Stimulated activated naive CD8-positive, alpha-beta T cell treated with anti-CD3 and anti-CD28 coated beads, Interleukin-15, Interleukin-2, amounts not matched to agents 100 U/mL and 50 U/mL, for 24 hours (primary cell): ENCODE data around the gene HNRNPUL1.
"Not testable (repeated sequence)": the region's sequence is repeated elsewhere in the genome, so short reads cannot be mapped to it uniquely, and the experiment has no call there.

Source experiments
- ATAC-seq: fragments of 150-1000 bp; cut with Tn5 transposase; one replicate; pipeline ENCODE4 v1.10.0; 2021
- DNase-seq: peaks from one replicate; pipeline ENCODE4 v3.0.0; 2021

Gene HNRNPUL1

DNA sequence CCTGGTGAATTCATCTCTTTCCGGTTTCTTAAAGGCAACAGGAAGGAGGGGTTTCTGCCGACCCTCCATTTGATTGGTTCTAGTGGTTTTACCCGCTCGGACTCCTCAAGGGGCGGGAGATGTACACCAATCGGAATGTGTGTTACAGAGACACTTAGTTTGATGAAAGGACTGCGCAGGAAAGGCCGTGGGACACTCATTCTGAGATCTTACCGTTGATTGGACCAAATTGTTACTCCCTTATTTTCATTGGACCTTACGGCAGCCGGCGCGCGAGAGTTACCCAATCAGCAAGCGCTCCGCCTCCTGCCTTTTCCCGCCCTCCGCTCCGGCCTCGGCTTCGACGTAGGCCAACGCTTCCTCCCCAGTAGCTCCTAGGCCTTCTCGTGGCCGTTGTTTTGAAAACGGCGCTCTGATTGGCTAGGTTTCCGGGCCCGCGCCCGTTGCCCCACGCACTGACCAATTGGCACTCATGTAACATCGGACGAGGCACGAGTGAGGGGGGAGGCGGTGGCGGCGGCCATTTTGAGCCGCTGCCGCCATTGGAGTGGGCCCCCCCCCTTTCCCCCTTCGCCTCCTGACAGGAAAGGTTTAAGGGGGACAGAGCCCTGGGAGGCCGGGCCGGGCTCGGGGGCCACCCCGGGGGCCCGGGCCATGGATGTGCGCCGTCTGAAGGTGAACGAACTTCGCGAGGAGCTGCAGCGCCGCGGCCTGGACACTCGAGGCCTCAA, at the start of gene HNRNPUL1:
HNRNPUL1 (plus strand) TSS at position 523 of the 731 bp plus-strand sequence; CDS start at position 655, 132 bp downstream.
- ATAC-seq (peak; percentile 75), DNase-seq (peak; percentile 99)

DNA sequence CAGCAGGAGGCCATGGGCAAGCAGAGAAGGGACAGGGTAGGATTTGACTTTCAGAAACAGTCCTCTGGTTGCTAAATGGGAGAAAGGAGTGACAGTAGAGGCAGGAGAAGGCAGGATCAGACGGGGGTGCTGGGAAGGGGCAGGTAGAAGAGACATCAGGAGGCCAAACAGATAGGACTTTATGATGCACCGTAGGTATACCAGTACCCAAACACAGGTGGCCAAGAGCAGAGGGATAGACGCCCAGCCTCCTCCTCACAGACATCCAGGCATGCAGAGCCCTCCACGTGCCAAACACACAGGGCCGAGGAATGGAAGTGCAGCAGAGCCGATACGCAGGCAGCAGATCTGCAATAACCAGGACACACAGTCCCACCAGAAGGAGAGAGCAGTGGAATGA, 46.4 kb upstream of the HNRNPUL1 start:
- DNase-seq: no peak

DNA sequence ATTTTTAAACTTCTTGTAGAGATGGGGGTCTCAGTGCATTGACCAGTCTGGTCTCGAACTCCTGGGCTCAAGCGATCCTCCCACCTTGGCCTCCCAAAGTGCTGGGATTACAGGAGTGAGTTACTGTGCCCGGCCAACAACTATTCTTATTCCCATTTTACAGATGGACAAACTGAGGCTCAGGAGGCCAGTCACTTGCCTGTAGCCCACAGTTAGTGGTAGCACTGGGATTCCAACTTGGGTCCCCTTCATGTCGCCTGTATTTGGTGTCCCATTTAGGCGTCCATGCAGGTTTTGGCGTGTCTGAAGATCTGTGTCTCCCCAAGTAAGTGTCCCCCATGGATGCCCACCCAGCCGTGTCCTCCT, 45.9 kb upstream of the HNRNPUL1 start:
- no peak for ATAC-seq

More for the DNA sequence above, 46.4 kb upstream of the HNRNPUL1 start:
- ATAC-seq: no peak

DNA sequence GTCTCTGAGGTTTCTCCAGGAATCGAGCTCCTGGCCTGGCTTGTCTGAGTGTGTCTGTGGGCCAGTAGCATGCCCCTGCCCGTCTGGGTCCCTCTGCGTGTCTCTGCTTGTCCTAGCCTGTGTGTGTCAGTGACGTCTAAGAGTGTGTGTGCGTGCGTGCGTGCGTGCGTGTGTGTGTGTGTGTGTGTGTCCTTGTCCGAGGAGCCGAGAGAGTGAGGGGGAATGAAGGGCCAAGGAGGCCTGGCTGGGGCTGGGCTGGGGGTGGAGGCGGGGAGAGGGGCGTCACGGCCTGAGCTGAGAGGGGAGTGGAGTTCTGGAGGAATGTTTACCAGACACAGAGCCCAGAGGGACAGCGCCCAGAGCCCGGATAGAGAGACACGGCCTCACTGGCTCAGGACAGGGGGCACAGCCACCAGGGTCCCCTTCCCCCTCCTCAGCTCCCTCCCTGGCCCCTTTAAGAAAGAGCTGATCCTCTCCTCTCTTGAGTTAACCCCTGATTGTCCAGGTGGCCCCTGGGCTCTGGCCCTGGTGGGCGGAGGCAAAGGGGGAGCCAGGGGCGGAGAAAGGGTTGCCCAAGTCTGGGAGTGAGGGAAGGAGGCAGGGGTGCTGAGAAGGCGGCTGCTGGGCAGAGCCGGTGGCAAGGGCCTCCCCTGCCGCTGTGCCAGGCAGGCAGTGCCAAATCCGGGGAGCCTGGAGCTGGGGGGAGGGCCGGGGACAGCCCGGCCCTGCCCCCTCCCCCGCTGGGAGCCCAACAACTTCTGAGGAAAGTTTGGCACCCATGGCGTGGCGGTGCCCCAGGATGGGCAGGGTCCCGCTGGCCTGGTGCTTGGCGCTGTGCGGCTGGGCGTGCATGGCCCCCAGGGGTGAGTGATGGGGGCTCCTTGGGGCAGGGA, 45.3 kb upstream of the HNRNPUL1 start, which contains the start of gene AXL:
AXL (plus strand) TSS at position 609 of the 893 bp plus-strand sequence; CDS start at position 779, 170 bp downstream.
- no peak for DNase-seq
- no peak for ATAC-seq

More for the DNA sequence above, 45.9 kb upstream of the HNRNPUL1 start:
- no peak for DNase-seq

DNA sequence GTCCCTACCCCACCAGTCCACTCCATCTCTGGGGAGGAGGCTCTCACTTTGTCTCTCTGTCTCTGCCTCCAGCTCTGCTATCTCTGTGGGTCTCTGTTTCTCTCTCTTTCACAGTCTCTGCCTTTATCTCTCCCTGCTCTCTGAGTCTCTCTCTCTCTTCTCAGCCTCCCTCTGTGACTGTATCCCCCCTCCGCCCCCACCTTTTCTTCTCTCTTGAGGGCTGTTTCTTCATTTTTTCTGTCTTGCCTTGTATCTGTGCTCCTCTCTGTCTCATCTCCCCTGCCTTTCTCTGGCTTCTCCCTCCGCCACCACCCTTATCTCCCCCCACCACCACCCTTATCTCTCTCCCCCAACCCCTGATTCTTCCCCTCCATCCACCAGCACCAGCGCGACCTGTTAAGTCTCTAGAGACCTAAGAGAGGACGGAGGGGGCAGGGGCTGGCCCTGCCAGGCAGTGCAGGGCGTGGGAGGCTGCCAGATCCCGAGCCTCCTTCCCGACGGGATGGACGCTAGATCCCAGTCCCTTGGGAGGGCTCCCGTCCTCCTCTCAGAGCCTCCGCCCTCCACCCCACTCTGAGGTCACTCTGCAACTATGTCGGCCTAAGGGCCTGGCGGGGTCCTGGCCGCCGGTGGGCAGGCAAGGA, 44.1 kb upstream of the HNRNPUL1 start:
- ATAC-seq (no peak), DNase-seq (no peak)

DNA sequence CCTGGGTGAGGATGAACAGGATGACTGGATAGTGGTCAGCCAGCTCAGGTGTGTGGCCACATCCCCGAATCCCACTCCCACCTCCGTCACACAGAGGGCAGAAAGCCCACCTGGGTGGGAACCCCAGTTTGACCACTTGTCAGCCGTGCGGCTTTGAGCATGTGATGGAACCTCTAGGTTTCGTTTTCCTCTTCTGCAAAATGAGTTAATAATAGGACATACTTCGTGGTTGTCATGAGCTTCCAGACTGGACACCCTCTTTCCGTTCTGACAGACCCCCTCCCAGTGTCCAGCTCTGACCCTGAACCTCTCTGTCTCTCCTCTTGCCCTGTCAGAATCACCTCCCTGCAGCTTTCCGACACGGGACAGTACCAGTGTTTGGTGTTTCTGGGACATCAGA, 43.4 kb upstream of the HNRNPUL1 start:
- DNase-seq (no peak), ATAC-seq (no peak)

DNA sequence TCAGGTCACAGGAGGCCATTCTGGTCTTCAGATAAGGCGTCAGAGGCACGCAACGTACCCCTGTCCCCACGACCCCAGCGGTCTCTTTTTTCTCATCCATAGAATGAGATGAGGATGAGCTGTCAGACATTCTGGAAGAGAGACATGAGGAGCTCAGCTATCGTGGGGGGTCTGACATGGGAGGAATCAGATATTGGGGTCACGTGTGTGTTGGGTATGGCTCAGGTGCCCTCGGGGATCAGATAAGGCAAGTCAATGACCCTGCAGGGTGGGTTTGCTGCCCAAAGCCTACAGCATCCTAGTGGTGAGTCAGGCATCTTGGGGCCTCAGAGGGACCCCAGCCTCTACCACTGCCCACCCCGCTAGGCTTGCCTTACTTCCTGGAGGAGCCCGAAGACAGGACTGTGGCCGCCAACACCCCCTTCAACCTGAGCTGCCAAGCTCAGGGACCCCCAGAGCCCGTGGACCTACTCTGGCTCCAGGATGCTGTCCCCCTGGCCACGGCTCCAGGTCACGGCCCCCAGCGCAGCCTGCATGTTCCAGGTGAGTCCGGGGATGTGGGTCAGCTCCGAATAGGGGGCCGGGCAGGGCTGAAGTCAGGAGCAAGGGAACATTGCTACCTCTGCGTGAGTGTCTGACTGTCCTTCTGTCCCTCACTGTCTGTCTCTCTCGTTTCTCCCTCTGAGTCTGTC, 42.5 kb upstream of the HNRNPUL1 start:
- ATAC-seq (no peak), DNase-seq (no peak)

DNA sequence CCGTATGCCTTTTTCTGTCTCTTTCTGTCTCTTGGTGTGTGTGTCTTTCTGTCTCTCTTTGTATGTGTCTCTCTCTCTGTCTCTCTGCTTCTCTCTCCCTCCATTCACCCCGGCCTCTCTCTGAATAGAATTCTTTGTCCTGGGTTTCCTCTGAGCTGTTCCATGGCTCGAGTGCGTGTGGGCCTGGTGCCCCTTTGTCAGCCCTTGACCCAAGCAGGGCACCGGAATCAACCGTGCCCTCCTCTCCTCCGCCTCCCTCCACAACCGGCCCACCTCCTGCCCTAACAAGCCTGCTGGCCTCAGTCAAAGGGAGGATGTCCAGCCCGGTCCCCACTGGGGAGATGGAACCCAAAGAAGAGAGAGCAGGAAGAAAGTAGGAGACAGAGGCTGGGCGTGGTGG, 41.9 kb upstream of the HNRNPUL1 start:
- no peak for DNase-seq

DNA sequence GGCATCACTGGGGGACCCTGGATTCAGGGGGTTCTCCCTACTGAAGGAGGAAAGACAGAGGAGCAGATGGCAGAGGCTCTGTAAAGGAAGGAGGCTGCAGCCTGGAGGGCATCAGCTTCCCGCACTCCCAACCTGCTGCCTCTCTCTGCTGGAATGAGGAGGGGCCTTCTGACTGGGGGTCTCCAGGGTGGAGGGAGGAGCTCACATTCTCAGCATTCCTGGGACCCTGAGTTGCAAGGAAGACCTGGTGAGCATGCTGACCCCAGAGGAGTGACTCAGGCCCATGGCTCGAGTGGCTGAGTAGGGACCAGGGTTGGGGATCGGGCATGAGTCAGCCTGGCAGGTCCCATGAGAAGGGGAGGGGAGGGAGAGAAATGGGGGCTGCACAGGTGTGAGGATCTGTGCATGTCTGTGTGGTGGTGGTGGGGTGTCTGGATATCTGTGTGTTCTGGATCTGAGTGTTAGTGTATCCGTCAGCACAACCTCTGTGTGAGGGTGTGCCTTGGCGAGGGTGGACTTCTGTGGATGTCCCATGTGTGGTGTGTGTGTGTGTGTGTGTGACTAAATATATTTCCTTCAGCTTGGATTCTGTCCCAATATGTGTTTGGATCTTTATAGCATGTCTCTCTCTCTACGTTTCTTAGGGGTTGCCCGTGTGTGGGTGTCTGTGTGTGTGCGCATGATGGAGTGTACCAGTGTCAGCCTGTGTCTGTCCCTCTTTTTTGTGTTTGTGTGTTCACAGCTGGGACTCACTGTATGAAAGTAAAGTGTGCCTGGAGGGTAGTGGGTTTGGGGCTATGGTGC, 40.5 kb upstream of the HNRNPUL1 start:
- peak; percentile 23 for DNase-seq
- no peak for ATAC-seq

More for the DNA sequence above, 41.9 kb upstream of the HNRNPUL1 start:
- ATAC-seq: no peak

DNA sequence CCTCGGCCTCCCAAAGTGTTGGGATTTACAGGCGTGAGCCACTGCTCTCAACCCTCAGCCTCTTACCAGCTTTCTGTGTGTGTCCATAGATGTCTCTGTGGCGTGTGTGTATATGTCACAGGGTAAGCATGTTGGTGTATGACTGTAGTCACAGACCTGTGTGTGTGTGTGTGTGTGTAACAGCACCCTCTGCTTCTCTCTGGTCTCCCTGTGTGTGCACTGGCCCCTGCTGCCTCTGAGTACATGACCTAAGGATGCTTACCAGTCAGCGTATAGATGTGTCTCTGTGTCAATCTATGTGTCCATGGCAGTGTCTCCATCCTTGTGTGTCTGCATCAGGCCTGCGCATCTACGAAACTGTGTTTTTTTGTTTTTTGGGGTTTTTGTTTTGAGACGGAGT, 39.5 kb upstream of the HNRNPUL1 start:
- ATAC-seq (no peak), DNase-seq (no peak)

DNA sequence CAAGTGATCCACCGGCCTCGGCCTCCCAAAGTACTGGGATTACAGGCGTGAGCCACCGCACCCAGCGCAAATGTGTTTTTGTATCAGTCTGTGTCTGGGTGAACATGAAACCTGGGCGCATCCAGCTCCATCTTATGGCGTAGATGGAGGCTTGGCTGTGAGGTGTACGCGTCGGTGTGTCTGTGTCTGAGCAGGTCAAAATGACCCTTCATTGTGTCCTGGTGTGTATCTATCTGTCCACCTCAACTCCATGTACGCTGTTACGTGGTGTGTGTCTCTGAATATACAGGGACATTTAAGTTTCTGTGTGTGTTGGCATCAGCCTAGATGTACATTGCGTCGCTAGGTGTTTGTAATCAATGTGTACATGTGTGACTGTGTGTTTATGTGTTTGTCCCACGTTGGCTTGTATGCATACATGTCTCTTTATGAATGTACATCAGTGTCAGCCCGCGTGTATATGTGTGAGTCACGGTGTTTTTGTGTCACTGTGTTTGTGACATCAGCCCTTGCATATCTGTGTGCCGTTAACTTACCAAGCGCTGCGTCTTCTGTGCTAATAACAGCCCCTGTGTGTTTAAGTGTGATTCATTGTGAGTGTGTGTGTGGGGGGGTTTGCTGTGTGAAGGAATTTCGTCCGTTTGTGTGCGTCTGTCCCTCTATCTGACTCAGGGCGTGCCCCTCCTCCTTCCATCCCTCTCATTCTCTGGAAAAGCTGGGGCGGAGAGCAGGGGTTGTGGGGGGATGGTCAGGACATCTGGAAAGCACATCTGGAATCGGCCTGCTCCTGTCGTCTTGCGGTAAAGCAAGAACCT, 38.7 kb upstream of the HNRNPUL1 start:
- ATAC-seq (peak; percentile 84), DNase-seq (peak; percentile 60)

DNA sequence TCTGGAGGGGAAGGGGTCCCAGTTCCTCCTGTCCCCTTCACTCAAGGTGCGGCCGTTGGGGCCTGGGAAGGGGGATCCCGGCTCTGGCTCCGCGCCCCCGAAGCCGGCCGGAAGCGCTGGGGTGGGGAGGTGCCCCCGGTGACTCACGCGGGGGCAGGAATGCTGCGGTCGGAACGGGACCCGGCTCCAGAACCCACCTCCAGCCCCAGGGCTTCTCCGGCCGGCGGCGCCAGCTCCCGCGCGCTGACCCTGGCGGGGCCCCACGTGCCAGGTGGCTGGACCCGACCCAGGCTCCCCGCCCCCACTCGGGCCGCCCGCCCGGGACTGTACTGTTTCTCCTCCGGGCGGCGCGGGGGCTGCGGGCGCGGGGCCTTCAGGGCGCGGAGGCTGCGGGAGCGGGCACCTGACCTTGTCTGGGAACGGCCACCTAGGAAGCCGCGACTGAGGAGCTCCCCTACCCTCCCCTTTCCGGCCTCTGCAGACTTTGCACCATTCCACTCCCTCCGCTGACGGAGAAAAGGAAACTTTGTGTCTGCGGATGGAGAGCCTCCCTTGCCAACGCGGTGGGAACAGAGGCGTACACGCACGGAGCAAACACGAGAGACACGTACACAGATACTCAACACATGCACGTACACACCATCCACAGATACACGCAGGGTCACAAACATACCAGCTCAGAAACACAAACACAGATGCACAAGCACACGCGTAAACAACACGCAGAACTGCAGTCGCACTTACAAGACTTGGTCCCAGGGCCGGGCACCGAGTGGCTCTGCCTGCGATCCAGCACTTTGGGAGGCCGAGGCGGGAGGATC, 37.9 kb upstream of the HNRNPUL1 start:
- DNase-seq (peak; percentile 67), ATAC-seq (peak; percentile 53)

DNA sequence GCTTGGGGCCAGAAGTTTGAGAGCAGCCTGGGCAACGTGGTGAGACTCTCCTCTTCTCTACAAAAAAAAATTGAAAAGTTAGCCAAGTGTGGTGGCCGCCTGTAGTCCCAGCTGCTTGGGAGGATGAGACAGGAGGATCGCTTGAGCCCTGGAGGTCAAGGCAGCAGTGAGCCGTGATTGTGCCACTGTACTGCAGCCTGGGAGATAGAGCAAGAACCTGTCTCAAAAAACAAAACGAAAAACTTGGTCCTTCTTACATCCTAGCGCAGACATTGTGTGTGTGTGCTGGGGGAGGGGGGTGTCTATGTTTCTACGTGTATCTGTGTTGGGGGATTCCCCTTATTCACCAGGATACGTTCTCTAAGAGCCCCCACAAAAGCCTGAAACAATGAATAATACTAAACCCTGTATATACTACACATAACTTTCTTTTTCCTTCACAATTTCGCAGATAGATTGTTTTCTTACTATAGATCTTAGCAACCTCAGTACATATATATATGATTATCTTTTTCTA, 37.2 kb upstream of the HNRNPUL1 start:
- peak; percentile 47 for ATAC-seq
- peak; percentile 37 for DNase-seq

DNA sequence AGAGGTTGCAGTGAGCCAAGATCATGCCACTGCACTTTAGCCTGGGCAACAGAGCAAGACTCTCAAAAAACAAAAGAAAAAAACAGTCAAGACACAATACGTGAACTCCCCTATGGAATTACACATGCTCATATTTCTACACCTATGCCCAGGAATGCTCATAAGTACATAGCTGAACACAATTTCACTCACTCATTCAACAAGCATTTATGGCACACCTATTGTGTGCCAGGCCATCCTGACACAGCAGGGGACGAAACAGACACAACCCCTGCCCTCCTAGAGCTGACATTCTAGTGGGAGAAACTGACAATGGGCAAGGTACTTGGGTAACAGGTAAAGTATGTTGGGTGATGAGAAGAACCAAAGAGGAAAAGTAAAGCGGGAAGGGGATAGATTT, 35.7 kb upstream of the HNRNPUL1 start:
- no peak for DNase-seq
- ATAC-seq: no peak

DNA sequence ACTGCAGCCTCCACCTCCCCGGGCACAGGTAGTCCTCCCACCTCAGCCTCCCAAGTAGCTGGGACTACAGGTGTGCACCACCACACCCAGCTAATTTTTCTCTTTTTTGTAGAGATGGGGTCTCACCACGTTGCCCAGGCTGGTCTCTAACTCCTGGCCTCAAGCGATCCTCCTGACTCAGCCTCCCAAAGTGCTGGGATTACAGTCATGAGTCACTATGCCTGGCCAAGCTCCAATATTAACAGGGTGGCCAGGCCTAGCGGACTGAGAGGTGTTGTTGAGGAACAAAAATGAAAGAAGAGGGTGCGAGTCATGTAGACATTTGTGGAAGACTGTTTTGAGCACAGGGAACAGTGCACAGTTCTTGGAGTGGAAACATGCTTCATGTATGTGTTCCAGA, 34.8 kb upstream of the HNRNPUL1 start:
- ATAC-seq, DNase-seq: not testable (repeated sequence)

DNA sequence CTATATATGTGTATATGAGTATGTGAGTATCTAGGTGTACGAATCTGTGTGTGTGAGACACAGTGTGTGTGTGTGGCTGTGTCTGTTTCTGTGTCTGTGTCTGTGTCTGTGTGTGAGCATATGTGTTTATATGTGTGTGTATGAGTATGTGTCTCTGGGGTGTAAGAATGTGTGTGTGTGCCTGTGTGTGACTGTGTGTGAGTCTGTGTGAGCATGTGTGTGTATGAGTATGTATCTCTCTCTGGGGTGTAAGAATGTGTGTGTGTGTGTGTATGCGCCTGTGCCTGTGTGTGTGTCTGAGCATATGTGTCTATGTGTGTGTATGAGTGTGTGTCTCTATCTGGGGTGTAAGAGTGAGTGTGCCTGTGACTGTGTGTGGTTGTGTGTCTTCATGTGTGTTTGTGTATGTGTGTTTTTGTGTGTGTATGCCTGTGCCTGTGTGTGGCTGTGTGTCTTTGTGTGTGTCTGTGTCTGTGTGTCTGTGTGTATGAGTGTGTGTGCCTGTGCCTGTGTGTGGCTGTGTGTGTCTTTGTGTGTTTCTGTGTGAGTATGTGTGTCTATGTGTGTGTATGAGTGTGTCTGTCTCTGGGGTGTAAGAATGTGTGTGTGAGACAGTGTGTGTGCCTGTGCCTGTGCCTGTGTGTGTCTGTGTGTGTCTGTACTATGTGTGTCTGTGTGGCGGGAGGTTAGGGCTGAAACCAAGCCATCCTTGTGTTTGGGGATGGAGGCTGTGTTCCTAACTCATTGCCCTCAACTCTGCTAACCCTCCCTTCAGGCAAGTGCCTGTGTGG, 33.9 kb upstream of the HNRNPUL1 start:
- DNase-seq: no peak
- no peak for ATAC-seq

DNA sequence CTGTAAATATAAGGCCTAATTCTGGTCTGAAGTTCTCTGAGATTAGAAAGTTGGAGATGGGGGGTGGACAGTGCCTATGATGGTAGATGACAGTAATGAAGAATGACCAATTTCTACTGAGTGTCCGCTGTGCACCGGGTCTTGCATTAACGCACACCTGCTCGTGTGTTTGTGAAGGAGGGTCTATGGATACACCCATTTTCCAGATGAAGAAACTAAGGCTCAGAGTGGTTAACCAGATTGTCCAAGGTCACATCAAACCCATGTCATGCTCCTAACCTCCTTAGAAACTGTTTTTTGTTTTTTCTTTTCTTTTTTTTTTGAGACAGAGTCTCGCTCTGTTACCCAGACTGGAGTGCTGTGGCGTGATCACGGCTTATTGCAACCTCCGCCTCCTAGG, 31.5 kb upstream of the HNRNPUL1 start:
- ATAC-seq (no peak), DNase-seq (no peak)

DNA sequence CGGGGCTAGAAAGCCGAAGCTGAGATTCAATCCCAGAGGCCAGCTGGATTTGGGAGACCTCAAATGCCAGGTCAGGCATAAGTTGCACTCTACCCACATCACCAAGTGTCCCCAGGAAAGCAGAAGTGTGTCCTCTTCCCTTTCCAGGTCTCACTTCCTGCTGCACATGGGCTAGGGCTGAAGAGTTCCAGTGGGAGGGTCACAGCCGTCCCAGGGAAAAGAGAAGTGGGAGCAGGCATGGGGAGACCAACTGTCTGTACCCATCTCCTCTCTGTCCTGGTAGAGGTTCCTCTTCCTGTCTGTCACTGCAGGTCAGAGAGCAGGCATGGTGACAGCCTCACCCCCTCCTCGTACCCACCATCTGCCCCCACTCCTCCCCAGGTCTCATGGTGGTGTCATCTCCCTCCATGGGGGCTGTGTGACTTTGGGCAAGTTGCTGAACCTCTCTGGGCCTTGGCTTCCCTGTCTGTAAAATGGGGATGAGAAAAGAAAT, 30.4 kb upstream of the HNRNPUL1 start:
- ATAC-seq (no peak), DNase-seq (no peak)
